ENCODE measurements around the gene ABHD17B. TPM values are rescaled to one million over a fixed set of nuclear protein-coding genes. Genes with fewer than 3 reads are reported as not detected.
"Not testable (repeated sequence)": the region's sequence is repeated elsewhere in the genome, so short reads cannot be mapped to it uniquely, and the experiment has no call there.

The ABHD17B gene
- 10 to 100 TPM; 28.3 to 30.8 (median 29.7) TPM for polyA plus RNA-seq (ENCODE audit: insufficient read length in 4 of 4)

GRCh38 chr9:71911061-71911907 is at the start of gene ABHD17B, which contains the start of gene C9orf85:
ABHD17B (minus strand) TSS chr9:71911193; CDS start chr9:71875080, 36,113 bp downstream.
C9orf85 (plus strand) TSS chr9:71911639; CDS start chr9:71911735, 96 bp downstream.
- DNase-seq (ENCODE audit: low read depth in 4 of 4, low spot score in 3 of 4), result peak; percentile 97 to 99 (median 98)

GRCh38 chr9:71955300-71955915 is 44.4 kb upstream of the ABHD17B start:
- DNase-seq (ENCODE audit: low read depth in 4 of 4, low spot score in 3 of 4), result no peak

GRCh38 chr9:71954652-71955051 is 43.7 kb upstream of the ABHD17B start:
- not testable (repeated sequence) for DNase-seq (ENCODE audit: low read depth in 4 of 4, low spot score in 3 of 4)

- DNase-seq (ENCODE audit: low read depth in 4 of 4, low spot score in 3 of 4), result no peak
These were observed 33.9 kb upstream of the ABHD17B start for GRCh38 chr9:71944754-71945375.

DNA sequence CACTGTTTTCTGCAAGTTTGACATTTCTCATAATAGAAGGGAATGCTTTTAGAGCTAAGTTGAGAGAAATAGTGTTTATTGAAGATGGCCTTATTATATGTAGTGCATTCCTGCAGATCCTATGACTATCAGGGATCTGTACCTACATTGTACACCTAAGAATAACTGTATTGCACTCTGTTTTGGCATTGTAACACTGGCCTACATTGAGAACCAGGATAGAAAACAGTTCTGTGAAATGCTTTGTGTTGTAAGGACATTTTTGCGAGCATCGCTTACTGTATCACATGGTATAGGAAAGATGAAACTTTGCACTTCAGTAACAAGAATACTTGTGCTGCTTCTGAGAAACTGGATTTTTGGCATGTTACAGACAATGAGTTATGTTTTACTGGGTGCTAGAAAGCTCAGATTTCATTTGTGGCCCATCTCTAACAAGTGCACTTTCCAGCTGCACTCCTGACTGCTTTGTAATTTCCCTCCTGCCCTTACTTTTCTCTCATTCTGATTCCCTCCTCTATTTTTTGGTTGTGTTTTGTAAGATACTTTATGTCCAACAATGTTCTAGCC is 31.1 kb upstream of the ABHD17B start:
- no peak for DNase-seq (ENCODE audit: low read depth in 4 of 4, low spot score in 3 of 4)

DNA sequence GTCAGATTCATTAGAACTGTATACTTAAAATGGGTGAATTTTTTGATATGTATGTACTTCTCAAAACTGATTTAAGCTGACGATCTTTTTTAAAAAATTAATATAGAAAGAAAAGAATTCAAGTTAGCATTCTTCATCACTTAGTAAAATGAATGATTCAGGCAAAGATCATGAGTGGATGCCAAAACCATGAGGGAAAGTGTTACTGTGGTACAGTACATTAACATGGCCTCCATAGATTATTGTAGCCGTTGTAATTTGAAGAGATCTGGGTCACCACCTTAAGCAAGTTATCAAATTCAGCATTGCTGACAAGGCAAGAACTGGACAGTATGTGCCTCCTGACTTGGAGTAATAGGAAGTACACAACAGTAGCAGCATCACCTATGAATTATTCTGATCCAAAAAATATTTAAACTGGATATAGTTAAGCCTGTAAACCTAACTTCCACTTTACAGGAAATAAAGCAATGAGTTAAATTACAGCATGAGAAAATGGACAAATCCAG is 30.1 kb upstream of the ABHD17B start:
- DNase-seq (ENCODE audit: low read depth in 4 of 4, low spot score in 3 of 4), result no peak

DNA sequence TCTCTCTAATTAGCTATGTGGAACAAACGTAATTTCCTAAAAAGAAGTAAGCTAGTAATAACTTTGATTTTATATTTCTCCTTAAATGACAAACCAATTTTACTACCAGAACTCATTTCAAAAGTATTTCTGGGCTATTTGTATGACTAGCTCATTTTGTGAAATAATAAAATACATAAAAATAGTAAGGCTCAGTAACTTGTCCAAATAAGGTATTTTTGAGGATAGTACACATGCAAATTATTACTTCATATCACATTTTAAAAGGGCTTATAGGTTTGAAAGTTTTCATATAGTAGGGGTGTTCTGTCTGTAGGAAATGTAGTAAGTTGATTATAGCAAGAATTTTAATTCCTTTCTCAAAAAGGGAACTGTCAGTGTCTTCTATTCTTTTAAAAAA is 26.9 kb upstream of the ABHD17B start:
- DNase-seq (ENCODE audit: low read depth in 4 of 4, low spot score in 3 of 4), result no peak

GRCh38 chr9:71937070-71937625 is 26.2 kb upstream of the ABHD17B start:
- DNase-seq (ENCODE audit: low read depth in 4 of 4, low spot score in 3 of 4), result no peak

DNA sequence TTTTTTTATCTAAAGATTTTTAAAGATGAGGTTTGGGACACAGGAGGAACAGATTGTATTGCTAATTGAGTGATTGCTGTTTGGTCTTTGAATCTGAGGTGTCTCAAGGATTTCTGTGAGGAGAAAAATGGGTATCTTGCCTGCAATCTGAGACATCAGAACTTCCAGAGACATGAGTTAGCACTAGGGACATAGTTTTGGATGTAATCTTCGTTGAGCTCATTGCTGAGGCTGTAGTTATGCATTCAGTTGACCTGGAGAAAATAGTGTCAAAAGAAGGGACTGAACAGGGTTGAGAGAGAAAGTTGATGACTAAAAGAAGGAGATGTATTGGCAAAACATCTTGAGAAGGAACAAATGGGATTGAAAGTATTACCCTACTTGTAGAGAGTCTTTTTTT is 25.1 kb upstream of the ABHD17B start:
- no peak for DNase-seq (ENCODE audit: low read depth in 4 of 4, low spot score in 3 of 4)

GRCh38 chr9:71931166-71931565 is 20.2 kb upstream of the ABHD17B start:
- DNase-seq (ENCODE audit: low read depth in 4 of 4, low spot score in 3 of 4), result no peak

- DNase-seq (ENCODE audit: low read depth in 4 of 4, low spot score in 3 of 4), result no peak
These were observed 18.9 kb upstream of the ABHD17B start for GRCh38 chr9:71929791-71930440.

- DNase-seq (ENCODE audit: low read depth in 4 of 4, low spot score in 3 of 4), result no peak
These were observed 18.2 kb upstream of the ABHD17B start for GRCh38 chr9:71929223-71929622.

DNA sequence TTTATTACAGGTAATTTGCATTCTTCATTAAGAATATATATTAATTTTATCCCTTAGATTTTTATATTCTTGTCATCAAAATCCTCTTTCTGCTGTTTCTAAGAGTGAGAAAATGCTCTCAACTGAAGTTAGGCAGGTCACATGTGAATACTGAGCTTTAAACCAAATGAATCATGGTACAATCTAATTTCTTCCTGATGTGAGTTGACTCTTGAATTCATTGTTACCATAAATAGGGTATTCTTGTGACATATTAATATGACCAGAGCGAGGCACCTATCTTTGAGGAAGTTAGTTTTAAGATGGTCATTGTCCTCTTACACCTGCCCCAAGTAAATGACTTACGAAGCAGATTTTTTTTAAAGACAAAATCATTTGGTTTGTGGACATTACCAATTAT is 17.8 kb upstream of the ABHD17B start:
- no peak for DNase-seq (ENCODE audit: low read depth in 4 of 4, low spot score in 3 of 4)

DNA sequence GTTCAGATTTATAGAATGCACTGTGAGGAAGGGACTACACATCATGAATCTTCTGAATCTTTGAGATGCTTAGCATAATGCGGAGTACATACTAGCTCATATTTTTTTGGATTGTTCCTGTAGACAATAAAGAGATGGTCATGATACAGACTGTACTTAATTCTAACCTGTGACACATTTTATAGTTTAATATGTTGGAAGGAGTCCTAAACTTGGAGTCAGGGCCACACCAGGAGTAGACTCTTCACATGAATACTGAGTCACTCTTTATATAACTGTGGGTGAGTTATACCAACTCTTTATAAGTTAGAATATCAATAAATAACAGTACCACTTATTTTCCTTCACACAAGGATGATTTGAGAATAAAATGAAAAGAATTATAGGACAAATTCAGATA is 17.4 kb upstream of the ABHD17B start:
- DNase-seq (ENCODE audit: low read depth in 4 of 4, low spot score in 3 of 4), result no peak

- no peak for DNase-seq (ENCODE audit: low read depth in 4 of 4, low spot score in 3 of 4)
These were observed 14.8 kb upstream of the ABHD17B start for GRCh38 chr9:71925834-71926233.

DNA sequence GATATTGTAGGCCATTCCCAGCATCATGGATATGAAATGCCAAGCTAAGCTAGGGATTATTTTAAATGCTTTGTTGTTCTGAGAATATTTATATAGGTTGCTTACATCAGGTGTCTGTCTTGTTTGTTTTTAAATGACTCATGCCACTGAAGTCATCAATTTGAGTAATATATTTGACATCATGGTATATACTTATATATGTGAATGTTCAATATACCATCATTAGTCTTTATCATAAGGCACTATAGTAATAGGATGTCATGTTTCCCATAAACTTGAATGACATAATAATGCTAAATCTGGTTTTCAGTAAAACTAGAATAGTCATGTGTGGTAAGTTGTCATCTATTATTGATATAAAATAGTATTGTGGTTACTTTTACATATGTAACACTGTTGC is 13.6 kb upstream of the ABHD17B start:
- no peak for DNase-seq (ENCODE audit: low read depth in 4 of 4, low spot score in 3 of 4)

DNA sequence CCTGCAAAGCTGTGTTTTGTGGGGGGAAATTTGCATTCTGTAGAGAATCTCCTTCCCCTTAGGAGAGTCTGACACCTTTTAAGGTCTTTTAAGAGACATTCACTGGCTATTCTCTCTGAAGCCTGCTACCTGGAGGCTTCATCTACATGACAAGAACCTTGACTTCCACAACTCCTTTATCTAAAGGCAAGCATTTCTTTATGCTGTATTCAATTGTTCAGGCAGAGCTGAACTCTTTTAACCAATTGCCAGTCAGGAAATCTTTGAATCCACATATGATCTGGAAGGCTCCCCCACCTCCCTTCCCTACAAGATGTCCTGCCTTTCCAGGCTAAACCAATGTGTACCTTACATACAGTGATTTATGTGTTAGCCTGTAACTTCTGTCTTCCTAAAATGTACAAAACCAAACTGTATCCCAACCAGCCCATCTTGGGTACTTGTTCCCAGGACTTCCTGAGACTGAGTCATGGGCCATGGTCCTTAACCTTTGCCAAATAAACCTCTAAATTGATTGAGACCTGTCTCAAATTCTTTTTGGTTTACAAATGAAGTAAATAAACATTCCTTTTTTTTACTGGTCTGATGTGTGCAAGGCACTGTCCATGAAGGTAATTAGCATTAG is 10.3 kb upstream of the ABHD17B start:
- no peak for DNase-seq (ENCODE audit: low read depth in 4 of 4, low spot score in 3 of 4)

DNA sequence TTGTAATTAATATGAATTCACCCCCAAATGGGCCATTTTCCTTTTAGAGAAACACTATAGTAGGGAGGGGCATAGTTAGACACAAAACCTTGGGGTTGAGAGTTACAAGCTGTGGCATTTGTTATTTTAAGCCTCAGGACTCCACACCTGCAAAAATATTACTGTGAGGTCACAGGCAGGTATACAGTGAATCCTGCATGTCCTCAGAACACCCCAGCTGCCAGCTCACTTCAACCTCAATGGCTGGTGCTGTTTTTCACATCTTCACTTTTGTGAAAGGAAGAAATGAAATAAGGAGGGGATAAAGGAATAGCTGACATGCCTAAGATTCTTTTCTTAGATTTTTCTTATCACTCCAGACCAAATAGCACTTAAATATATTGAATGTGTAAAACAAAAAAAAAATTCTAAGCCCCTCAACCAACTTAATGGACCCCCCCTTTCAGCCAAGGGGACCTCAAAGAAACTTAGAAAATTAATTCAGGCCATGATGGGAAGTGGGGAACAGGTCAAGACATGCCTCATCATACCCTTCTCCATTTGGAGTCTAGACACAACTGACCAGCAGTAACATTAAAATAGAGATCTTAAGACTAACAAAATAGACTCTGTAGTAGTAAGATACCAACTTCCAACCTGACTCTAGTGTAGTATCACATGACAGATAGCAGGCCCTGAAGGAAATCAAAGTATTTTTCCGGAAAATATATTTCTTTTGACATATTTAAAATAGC is 9.6 kb upstream of the ABHD17B start:
- DNase-seq (ENCODE audit: low read depth in 4 of 4, low spot score in 3 of 4), result no peak

DNA sequence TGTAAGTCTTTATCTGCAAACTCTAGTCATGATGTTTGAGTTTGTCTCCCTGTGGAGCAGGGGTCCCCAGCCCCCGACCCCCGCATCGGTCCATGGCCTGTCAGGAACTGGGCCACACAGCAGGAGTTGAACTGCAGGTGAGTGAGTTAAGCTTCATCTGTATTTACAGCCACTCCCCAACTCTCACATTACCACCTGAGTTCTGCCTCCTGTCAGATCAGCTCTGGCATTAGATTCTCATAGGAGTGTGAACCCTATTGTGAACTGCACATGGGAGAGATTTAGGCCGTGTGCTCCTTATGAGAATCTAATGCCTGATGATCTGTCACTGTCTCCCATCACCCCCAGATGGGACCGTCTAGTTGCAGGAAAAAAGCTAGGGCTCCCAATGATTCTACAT is 7.4 kb upstream of the ABHD17B start:
- DNase-seq (ENCODE audit: low read depth in 4 of 4, low spot score in 3 of 4), result no peak
